ENCODE results near the gene BRAF.
"Not testable (repeated sequence)": the region's sequence is repeated elsewhere in the genome, so short reads cannot be mapped to it uniquely, and the experiment has no call there.

Gene BRAF

GRCh38 chr7:140745266-140746058 lies 179.3 kb downstream of the BRAF start:
- no peak overlapping the region for H3K27ac ChIP-seq (ENCODE audit: low read depth, low read length, poor library complexity, severe bottlenecking)
- no peak overlapping the region for H3K4me2 ChIP-seq (ENCODE audit: low read length)
- H3K4me3 ChIP-seq (ENCODE audit: low read depth, low read length, poor library complexity, severe bottlenecking): no peak overlapping the region
- H3K9me3 ChIP-seq (ENCODE audit: low read length): no peaks in the 10 kb centered on the region
- no peak overlapping the region for H2AFZ ChIP-seq (ENCODE audit: low read length)
- H3K9ac ChIP-seq (ENCODE audit: low read length): no peak overlapping the region
- no peaks in the 10 kb centered on the region for H3F3A ChIP-seq (ENCODE audit: insufficient read depth, low read length)
- no peaks in the 10 kb centered on the region for H3K79me2 ChIP-seq (ENCODE audit: insufficient read depth, low read length)
- H3K4me1 ChIP-seq (ENCODE audit: insufficient read depth, low read length, severe bottlenecking): no peaks in the 10 kb centered on the region
- H3K27me3 ChIP-seq (ENCODE audit: insufficient read depth, low read length): no peaks in the 10 kb centered on the region
- no peaks in the 10 kb centered on the region for H3K9me2 ChIP-seq (ENCODE audit: low read depth, low read length)
- TF ChIP-seq CTCF (IDR thresholded peaks at IDR 0.05; ENCODE audit: low read length): no peak
- H3K36me3 ChIP-seq (ENCODE audit: insufficient read depth, low read length): peaks cover 23% of the 10 kb centered on the region; the same call in 1 of the 2 replicates
- no peaks in the 10 kb centered on the region for H4K20me1 ChIP-seq (ENCODE audit: insufficient read depth, low read length)

- no peaks in the 10 kb centered on the region for H4K20me1 ChIP-seq (ENCODE audit: insufficient read depth, low read length)
- no peak overlapping the region for H2AFZ ChIP-seq (ENCODE audit: low read length)
- no peaks in the 10 kb centered on the region for H3K9me2 ChIP-seq (ENCODE audit: low read depth, low read length)
- H3K36me3 ChIP-seq (ENCODE audit: insufficient read depth, low read length): peaks cover 29% of the 10 kb centered on the region; the same call in 1 of the 2 replicates
- no peaks in the 10 kb centered on the region for H3F3A ChIP-seq (ENCODE audit: insufficient read depth, low read length)
- H3K4me3 ChIP-seq (ENCODE audit: low read depth, low read length, poor library complexity, severe bottlenecking): no peak overlapping the region
- no peaks in the 10 kb centered on the region for H3K4me1 ChIP-seq (ENCODE audit: insufficient read depth, low read length, severe bottlenecking)
- no peak overlapping the region for H3K9ac ChIP-seq (ENCODE audit: low read length)
- no peak for TF ChIP-seq CTCF (IDR thresholded peaks at IDR 0.05; ENCODE audit: low read length)
- no peak for TF ChIP-seq EZH2 (IDR thresholded peaks at IDR 0.05; ENCODE audit: borderline replicate concordance, low read length)
- no peaks in the 10 kb centered on the region for H3K27me3 ChIP-seq (ENCODE audit: insufficient read depth, low read length)
- H3K4me2 ChIP-seq (ENCODE audit: low read length): no peak overlapping the region
- no peak overlapping the region for H3K27ac ChIP-seq (ENCODE audit: low read depth, low read length, poor library complexity, severe bottlenecking)
- H3K79me2 ChIP-seq (ENCODE audit: insufficient read depth, low read length): no peaks in the 10 kb centered on the region
- H3K9me3 ChIP-seq (ENCODE audit: low read length): no peaks in the 10 kb centered on the region
These were observed 180.7 kb downstream of the BRAF start for GRCh38 chr7:140744005-140744404.

GRCh38 chr7:140743255-140743654 lies 181.5 kb downstream of the BRAF start:
- not testable (repeated sequence) for H3K9ac ChIP-seq (ENCODE audit: low read length); H3K9me2 ChIP-seq (ENCODE audit: low read depth, low read length)

GRCh38 chr7:140738280-140738679 lies 186.4 kb downstream of the BRAF start:
- Histone ChIP-seq H4K20me1 (ENCODE audit: insufficient read depth, low read length) (no peaks in the 10 kb centered on the region), H3F3A (ENCODE audit: insufficient read depth, low read length) (no peaks in the 10 kb centered on the region), H3K4me1 (ENCODE audit: insufficient read depth, low read length, severe bottlenecking) (no peaks in the 10 kb centered on the region)

More at GRCh38 chr7:140743255-140743654, 181.5 kb downstream of the BRAF start:
- H4K20me1 ChIP-seq (ENCODE audit: insufficient read depth, low read length); H3K27ac ChIP-seq (ENCODE audit: low read depth, low read length, poor library complexity, severe bottlenecking); H3K4me3 ChIP-seq (ENCODE audit: low read depth, low read length, poor library complexity, severe bottlenecking); H3K4me1 ChIP-seq (ENCODE audit: insufficient read depth, low read length, severe bottlenecking); H3K27me3 ChIP-seq (ENCODE audit: insufficient read depth, low read length); H3K79me2 ChIP-seq (ENCODE audit: insufficient read depth, low read length); H3K4me2 ChIP-seq (ENCODE audit: low read length); H3K9me3 ChIP-seq (ENCODE audit: low read length); H3F3A ChIP-seq (ENCODE audit: insufficient read depth, low read length); H2AFZ ChIP-seq (ENCODE audit: low read length): not testable (repeated sequence)
- H3K36me3 ChIP-seq (ENCODE audit: insufficient read depth, low read length): peaks cover 35% of the 10 kb centered on the region; the same call in 1 of the 2 replicates

More at GRCh38 chr7:140738280-140738679, 186.4 kb downstream of the BRAF start:
- peaks cover 19% of the 10 kb centered on the region; the same call in 1 of the 2 replicates for H3K36me3 ChIP-seq (ENCODE audit: insufficient read depth, low read length)
- no peak overlapping the region for H2AFZ ChIP-seq (ENCODE audit: low read length)
- TF ChIP-seq EZH2 (IDR thresholded peaks at IDR 0.05; ENCODE audit: borderline replicate concordance, low read length) (no peak), CTCF (IDR thresholded peaks at IDR 0.05; ENCODE audit: low read length) (no peak)
- no peak overlapping the region for H3K9ac ChIP-seq (ENCODE audit: low read length)
- H3K9me3 ChIP-seq (ENCODE audit: low read length): no peaks in the 10 kb centered on the region
- H3K79me2 ChIP-seq (ENCODE audit: insufficient read depth, low read length): no peaks in the 10 kb centered on the region
- H3K4me3 ChIP-seq (ENCODE audit: low read depth, low read length, poor library complexity, severe bottlenecking): no peak overlapping the region
- no peak overlapping the region for H3K4me2 ChIP-seq (ENCODE audit: low read length)
- H3K27me3 ChIP-seq (ENCODE audit: insufficient read depth, low read length): no peaks in the 10 kb centered on the region
- H3K9me2 ChIP-seq (ENCODE audit: low read depth, low read length): no peaks in the 10 kb centered on the region
- H3K27ac ChIP-seq (ENCODE audit: low read depth, low read length, poor library complexity, severe bottlenecking): no peak overlapping the region

All from OCI-LY1 (cell line).